ENCODE data around the gene TMEM126B.
"Not testable (repeated sequence)": the region's sequence is repeated elsewhere in the genome, so short reads cannot be mapped to it uniquely, and the experiment has no call there.

The TMEM126B gene

DNA sequence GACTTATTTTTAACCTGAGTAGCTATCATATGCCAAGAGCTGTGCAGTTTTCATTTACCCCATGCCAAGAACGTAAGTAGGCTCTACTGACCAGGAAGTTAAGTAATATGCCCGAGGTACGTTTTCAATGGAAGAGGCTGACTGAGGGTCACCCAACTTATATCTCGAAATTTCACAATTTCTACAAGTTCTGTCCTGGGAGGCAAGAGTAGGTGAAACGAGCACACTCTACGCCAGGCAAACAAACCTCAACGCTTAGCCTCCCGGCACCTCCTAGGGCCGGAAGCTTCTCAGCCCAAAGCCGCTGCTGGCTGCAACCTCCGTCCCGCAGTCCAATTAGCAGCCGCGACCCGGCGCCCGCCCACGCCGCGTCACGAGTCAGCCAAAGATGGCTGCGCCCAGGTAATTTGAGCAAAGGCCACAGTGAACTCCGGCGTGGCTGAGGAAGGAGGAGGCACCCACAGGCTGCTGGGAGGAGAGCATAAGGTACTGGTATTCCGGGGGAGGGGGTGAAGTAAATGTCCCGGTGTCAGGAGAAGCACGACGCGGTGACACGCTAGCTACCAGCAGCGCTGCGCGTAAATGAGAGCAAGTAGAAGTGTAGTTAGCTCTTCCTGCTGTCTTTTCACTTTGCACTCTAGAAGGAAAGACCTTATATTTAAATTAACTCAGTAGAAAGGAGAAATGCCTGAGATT lies 19.4 kb downstream of the TMEM126B start, which contains the start of gene TMEM126A:
Gene TMEM126A, plus strand, starts transcription at position 364 of the 696 bp plus-strand sequence. CDS start 2,289 bp downstream, outside the sequence.
- DNase-seq (ENCODE audit: low spot score): peak; percentile 93

DNA sequence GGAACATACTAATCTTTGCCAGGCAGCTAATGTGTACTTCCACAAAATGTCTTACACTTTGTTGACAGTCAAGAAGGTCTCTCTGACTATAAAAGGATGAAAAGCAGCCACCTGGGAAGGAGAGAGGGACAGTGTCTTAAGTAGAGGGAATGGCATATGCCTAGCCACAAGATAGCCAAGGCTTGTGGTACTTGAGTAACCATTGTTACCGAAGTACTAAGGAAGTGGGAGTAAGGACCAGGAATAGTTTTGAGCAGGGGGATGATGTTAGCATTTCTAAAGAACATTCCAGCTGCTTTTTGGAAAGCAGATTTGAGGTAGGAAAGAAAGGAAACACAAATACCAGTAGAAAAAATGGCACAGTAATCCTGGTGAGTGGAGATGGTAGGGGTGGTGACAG lies 22.7 kb downstream of the TMEM126B start:
- DNase-seq (ENCODE audit: low spot score): no peak

DNA sequence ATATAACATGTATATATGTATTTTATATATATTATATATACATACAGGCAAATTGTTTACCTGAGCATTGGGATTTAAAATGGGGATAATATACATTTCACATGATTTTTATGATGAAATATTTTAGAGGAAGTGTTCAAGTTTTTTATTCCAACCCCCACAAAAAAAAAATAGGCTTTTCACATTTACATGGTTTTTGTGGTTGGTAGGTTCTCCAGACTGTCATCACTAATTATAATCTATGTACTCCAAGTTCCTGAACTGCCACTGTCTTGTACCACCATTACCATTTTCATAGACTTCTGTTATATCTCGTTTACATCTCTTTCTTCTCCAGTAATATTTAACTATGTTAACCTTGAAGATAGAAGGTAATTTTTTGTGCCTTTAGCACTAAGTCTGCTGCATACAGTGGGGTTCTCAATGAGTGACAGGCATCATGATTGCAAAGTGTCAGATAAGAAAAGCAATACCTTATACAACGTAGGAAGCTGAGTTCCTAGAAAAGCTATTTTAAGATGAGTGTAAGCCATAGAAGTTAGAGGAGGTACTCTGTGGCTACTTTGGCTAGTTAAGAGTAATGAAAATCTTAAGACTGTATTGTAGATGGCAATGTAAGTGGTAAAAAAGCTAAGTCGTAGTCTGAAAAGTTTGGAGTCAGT lies 24.5 kb downstream of the TMEM126B start:
- no peak for DNase-seq (ENCODE audit: low spot score)

- not testable (repeated sequence) for DNase-seq (ENCODE audit: low spot score)
Observed at GRCh38 chr11:85654343-85654742, 25.9 kb downstream of the TMEM126B start.

DNA sequence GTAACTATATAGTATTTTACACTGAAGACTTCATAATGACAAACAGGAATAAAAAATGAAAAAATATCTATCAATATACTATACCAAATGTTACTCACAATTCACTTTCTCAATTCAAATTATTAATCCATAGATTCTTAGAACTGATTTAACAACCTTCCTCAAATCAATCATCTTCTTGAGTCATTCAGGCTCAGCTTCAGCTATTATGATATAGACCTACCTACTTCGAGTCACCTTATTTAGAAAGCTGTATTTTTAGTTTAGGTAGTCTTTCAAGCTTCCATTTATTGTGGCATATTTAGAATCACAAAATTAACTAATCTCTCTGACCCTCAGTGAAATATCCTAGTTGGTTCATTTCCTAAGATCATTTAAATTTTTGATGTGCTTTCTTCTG lies 28.4 kb downstream of the TMEM126B start:
- DNase-seq (ENCODE audit: low spot score): no peak

DNA sequence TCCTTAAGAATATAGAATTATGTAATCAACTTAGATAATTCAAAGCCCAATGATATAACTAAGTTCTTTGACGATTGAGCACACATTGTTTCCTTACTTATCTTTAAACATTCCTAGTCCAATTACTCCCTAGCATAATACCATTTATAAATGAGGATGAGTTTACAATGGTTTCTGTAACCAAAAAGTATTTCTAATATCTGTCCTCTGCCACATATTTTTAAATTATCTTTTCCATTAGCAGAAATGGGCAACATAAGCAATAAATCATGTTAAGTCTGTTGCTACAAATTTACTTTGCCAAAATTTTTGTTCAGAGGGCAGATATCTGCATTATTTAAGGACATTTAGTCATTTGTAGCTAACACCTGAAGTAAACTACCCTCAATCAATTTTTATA lies 29.8 kb downstream of the TMEM126B start:
- DNase-seq (ENCODE audit: low spot score): no peak

GRCh38 chr11:85661972-85662664 lies 33.7 kb downstream of the TMEM126B start:
- peak; percentile 16 for DNase-seq (ENCODE audit: low spot score)

- DNase-seq (ENCODE audit: low spot score): peak; percentile 12
Observed at GRCh38 chr11:85663080-85663752, 34.8 kb downstream of the TMEM126B start.

- DNase-seq (ENCODE audit: low spot score): peak; percentile 73
Observed at GRCh38 chr11:85663753-85664614, 35.6 kb downstream of the TMEM126B start.

DNA sequence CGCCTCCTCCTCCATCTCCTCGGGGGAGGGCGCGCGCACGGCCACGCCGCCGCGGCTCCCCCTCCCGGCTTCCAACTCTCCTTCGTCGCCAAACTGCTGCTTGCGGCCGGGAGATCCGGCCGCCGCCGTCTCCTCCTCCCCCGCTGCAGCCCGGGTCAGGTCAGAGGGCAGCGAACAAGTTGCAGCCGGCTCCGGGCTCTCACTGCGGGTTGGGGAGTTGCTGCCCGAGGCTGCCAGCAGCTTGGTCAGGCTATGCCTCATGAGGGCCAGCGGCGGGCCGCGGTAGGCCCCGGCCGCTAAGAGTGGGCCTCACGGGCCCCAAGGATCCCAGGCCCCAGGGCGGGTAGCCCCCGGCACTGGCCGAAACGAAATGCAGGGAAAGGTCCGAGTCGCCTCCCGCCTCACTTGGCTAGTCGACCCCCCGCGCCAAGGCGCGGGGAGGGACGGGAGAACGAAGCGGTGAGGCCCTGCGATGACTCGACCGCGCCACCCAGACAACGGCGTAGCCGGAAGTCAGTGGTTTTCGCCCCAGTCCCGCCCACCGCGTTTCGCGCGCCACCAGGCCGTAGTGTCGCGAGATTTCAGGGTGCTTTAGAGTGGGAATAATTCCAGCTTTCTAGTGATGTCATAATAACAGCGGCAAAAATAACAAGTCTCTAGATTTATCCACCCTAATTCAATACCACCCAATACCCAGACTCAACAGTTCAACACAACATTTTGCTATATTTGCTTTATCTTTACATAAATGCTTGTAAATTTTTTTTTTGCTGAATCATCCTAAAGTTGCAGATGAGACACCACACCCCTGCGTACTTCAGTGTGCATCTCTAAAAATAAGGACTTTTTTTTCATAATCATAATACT lies 36.5 kb downstream of the TMEM126B start, which contains the start of gene CREBZF:
Gene CREBZF, minus strand, starts transcription at position 515 of the 867 bp plus-strand sequence. Its CDS starts 254 bp downstream, at position 261.
- peak; percentile 96 for DNase-seq (ENCODE audit: low spot score)

DNA sequence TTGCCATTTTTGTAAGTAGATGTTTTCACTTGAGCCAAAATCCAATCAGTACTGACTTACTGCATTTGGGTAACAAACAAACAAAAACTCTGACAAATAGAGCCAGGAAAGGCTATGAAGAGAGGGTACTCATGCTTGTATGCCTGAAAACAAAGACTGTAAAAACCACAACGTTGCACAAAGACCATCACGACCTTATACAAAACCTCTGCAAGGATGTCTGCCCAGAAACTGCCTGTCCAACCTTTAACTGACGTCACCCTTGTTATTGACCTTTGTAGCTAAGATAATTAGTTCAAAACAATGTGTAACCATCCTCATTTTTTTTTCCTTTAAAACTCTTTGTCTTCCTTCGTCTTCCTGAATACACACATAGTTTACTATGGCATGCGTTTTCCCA lies 37.3 kb downstream of the TMEM126B start:
- DNase-seq (ENCODE audit: low spot score): no peak

- DNase-seq (ENCODE audit: low spot score): no peak
Observed at GRCh38 chr11:85666687-85667086, 38.3 kb downstream of the TMEM126B start.

DNA sequence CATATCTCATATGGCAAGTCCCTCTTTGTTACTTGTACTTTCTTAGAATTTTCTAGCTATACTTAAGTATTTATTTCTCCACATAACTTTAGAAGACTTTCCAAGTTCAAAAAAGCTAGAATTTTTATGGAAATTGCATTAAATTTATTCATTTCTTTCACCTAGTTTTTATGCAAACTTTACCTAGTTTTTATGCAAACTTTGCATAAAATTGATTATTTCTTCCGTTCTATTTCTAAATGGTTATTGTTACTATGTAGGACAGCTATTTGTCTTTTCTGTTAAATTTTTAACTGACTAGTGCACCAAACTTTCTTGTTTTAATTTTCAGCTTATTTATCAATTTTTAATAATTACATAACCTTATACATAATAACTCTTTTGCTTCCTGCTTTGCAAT lies 39.8 kb downstream of the TMEM126B start:
- no peak for DNase-seq (ENCODE audit: low spot score)

- not testable (repeated sequence) for DNase-seq (ENCODE audit: low spot score)
Observed at GRCh38 chr11:85670949-85671663, 42.7 kb downstream of the TMEM126B start.

GRCh38 chr11:85672105-85672902 lies 43.9 kb downstream of the TMEM126B start:
- DNase-seq (ENCODE audit: low spot score): no peak

DNA sequence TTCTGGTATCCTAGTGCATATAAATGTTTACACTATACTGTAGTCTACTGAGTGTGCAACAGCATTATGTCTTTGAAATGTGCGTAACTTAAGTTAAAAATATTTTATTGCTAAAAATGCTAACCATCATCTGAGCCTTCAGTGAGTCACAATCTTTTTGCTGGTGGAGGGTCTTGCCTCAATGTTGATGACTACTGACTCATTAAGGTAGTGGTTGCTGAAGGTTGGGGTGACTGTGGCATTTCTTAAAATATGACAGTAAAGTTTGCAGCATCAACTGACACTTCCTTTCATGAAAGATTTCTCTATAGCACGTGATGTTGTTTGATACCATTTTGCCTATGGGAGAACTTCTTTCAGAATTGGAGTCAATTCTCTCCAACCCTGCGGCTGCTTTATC lies 45.0 kb downstream of the TMEM126B start:
- no peak for DNase-seq (ENCODE audit: low spot score)

- no peak for DNase-seq (ENCODE audit: low spot score)
Observed at GRCh38 chr11:85679576-85679975, 51.2 kb downstream of the TMEM126B start.

DNA sequence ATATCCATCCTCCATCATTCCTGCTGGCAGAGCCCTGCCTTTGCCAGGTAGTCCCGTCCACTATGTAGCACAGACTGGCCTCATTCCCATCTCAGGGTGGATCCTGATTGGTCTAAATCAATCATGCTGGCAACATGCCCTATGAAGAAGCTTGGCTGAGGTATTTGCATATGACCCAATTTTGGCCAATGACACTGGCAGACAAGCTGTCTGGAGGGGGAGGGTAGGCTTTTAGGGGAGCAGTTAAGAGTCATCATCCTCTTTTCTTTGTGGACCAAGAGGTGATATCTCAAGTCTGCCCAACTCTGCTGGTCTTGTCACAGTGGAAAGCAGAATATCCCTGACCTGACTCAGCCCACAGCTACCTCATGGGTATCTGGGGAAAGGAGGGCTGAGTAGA lies 52.5 kb downstream of the TMEM126B start:
- no peak for DNase-seq (ENCODE audit: low spot score)

All from AG20443 (cell line).